Thyroid gland (tissue), 4 donors: ENCODE measurements around the gene SMPX. TPM values are rescaled to one million over a fixed set of nuclear protein-coding genes. Genes with fewer than 3 reads are reported as not detected.

ENCODE experiments used
- DNase-seq, 2 donors: peaks; one replicate each; pipeline ENCODE4 v3.0.0-alpha.2; 2019
- H3K27ac ChIP-seq, 3 donors: fragments of 200-600 bp; sonication (generic); 1 replicate in 2 of 3; 2 replicates in 1 of 3; pipeline ENCODE4 v1.5.1; 2016 to 2019; ENCODE audit warnings: mild to moderate bottlenecking in 1 of 3, moderate library complexity in 1 of 3
- H3K27me3 ChIP-seq: fragments of 200-600 bp; sonication (generic); one replicate; pipeline ENCODE4 v1.5.1; 2019
- H3K36me3 ChIP-seq, 2 donors: fragments of 200-600 bp; sonication (generic); one replicate each; pipeline ENCODE4 v1.5.1; 2016 to 2019
- H3K4me1 ChIP-seq, 2 donors: fragments of 200-600 bp; sonication (generic); one replicate each; pipeline ENCODE4 v1.5.1; 2017 to 2019
- H3K4me3 ChIP-seq, 3 donors: fragments of 200-600 bp; sonication (generic); replicated peaks in 1 of 3; 1 replicate in 2 of 3; 2 replicates in 1 of 3; pipeline ENCODE4 v1.5.1; 2016; ENCODE audit warnings: mild to moderate bottlenecking in 1 of 3
- H3K9me3 ChIP-seq: fragments of 200-600 bp; sonication (generic); one replicate; pipeline ENCODE4 v1.5.1; 2017
- CTCF ChIP-seq, 6 experiments: fragments of 200-600 bp in 3 of 6; fragments of 450-650 bp in 3 of 6; sonication (generic) in 3 of 6; IDR thresholded peaks; one replicate each; pipeline ENCODE4 v1.5.1; 2016 to 2019; ENCODE audit warnings: antibody characterized with exemption in 6 of 6, mild to moderate bottlenecking in 2 of 6, inconsistent platforms in 1 of 6, moderate library complexity in 1 of 6
- POLR2A ChIP-seq, 2 donors: fragments of 450-650 bp; IDR thresholded peaks; one replicate each; pipeline ENCODE4 v1.6.1; 2017; ENCODE audit warnings: antibody characterized with exemption in 2 of 2, mild to moderate bottlenecking in 2 of 2, moderate library complexity in 1 of 2
- WGBS, 2 donors: methylation state at CpG; one replicate each; pipeline ENCODE4 v1.1.5; 2017; 5-methylcytosine and 5-hydroxymethylcytosine counted together
- intact Hi-C: fragments of 100-400 bp; cut with DNase I; formaldehyde crosslinking; loops from one replicate; pipeline ENCODE4 v1.15.1; 2023
- total RNA-seq, 4 donors: library from RNA; depleted of rRNA; stranded (reverse); fragments of >200 nt; gene quantifications; one replicate each; pipeline ENCODE4 v1.2.3, GENCODE V29; 2016

SMPX gene
- total RNA-seq, 4 donors from 2014 or later: not detected

GRCh38 chrX:21678048-21678612 is 79.8 kb downstream of the SMPX start:
- no peak for DNase-seq
- Histone ChIP-seq H3K9me3 (no peaks in the 10 kb centered on the region), H3K36me3 (no peaks in the 10 kb centered on the region), H3K4me3 (no peak overlapping the region), H3K27ac (no peak overlapping the region), H3K27me3 (no peaks in the 10 kb centered on the region), H3K4me1 (no peaks in the 10 kb centered on the region)
- WGBS, 2 donors: 76 to 78% methylated on average over 4 of the region's 4 CpGs
- intact Hi-C loops: no loop called here
- no peak for TF ChIP-seq POLR2A (IDR thresholded peaks at IDR 0.05)
- no peak for TF ChIP-seq CTCF (IDR thresholded peaks at IDR 0.05)

GRCh38 chrX:21675931-21676330 is 82.0 kb downstream of the SMPX start:
- Histone ChIP-seq H3K4me3 (no peak overlapping the region), H3K9me3 (no peaks in the 10 kb centered on the region), H3K27me3 (no peaks in the 10 kb centered on the region), H3K27ac (no peak overlapping the region), H3K36me3 (no peaks in the 10 kb centered on the region), H3K4me1 (no peaks in the 10 kb centered on the region)
- DNase-seq: no peak
- intact Hi-C loops: no loop called here
- TF ChIP-seq CTCF (IDR thresholded peaks at IDR 0.05) (no peak), POLR2A (IDR thresholded peaks at IDR 0.05) (no peak)
- 34 to 36% methylated on average over 2 of the region's 2 CpGs for WGBS, 2 donors

- Histone ChIP-seq H3K36me3 (no peaks in the 10 kb centered on the region), H3K27ac (no peak overlapping the region), H3K27me3 (no peaks in the 10 kb centered on the region), H3K9me3 (no peaks in the 10 kb centered on the region), H3K4me1 (no peaks in the 10 kb centered on the region), H3K4me3 (no peak overlapping the region)
- 81 to 83% methylated on average over 4 of the region's 4 CpGs for WGBS, 2 donors
- TF ChIP-seq CTCF (IDR thresholded peaks at IDR 0.05): no peak
- intact Hi-C loops: no loop called here
- no peak for DNase-seq
These were observed 83.3 kb downstream of the SMPX start for GRCh38 chrX:21674430-21675186.

- H3K27me3 ChIP-seq: no peaks in the 10 kb centered on the region
- H3K4me1 ChIP-seq: no peaks in the 10 kb centered on the region
- no peaks in the 10 kb centered on the region for H3K36me3 ChIP-seq
- TF ChIP-seq POLR2A (IDR thresholded peaks at IDR 0.05): no peak
- no peak for TF ChIP-seq CTCF (IDR thresholded peaks at IDR 0.05)
- no peak overlapping the region for H3K4me3 ChIP-seq
- 83 to 90% methylated on average over 4 of the region's 4 CpGs for WGBS, 2 donors
- DNase-seq: no peak
- no peaks in the 10 kb centered on the region for H3K9me3 ChIP-seq
- intact Hi-C loops: no loop called here
- H3K27ac ChIP-seq: no peak overlapping the region
These were observed 91.2 kb downstream of the SMPX start for GRCh38 chrX:21666679-21667078.

GRCh38 chrX:21666252-21666651 is 91.7 kb downstream of the SMPX start:
- 67 to 84% methylated on average over 1 to 2 of the region's 4 CpGs for WGBS, 2 donors
- Histone ChIP-seq H3K4me1 (no peaks in the 10 kb centered on the region), H3K27ac (no peak overlapping the region), H3K4me3 (no peak overlapping the region), H3K27me3 (no peaks in the 10 kb centered on the region), H3K36me3 (no peaks in the 10 kb centered on the region), H3K9me3 (no peaks in the 10 kb centered on the region)
- no peak for TF ChIP-seq CTCF (IDR thresholded peaks at IDR 0.05)
- TF ChIP-seq POLR2A (IDR thresholded peaks at IDR 0.05): no peak
- intact Hi-C loops: no loop called here
- no peak for DNase-seq
